Liver (tissue), 3 donors: Measurements from ENCODE around the gene ZDHHC11B.
"Not testable (repeated sequence)": the region's sequence is repeated elsewhere in the genome, so short reads cannot be mapped to it uniquely, and the experiment has no call there.

Experiments
- EGR1 ChIP-seq, 2 donors: IDR thresholded peaks; 2 replicates each; pipeline ENCODE4 v1.6.1; 2016 to 2018; ENCODE audit warnings: antibody characterized with exemption in 2 of 2, low read depth in 2 of 2
- GABPA ChIP-seq, 2 donors: IDR thresholded peaks in 1 of 2; conservative IDR thresholded peaks in 1 of 2; 2 replicates each; pipeline ENCODE4 v1.6.1; 2016; ENCODE audit warnings: antibody characterized with exemption in 2 of 2, mild to moderate bottlenecking in 1 of 2, moderate library complexity in 1 of 2
- JUND ChIP-seq, 2 donors: IDR thresholded peaks; 2 replicates each; pipeline ENCODE4 v1.6.1; 2016; ENCODE audit warnings: antibody characterized with exemption in 2 of 2
- MAX ChIP-seq: IDR thresholded peaks from 2 replicates; pipeline ENCODE4 v1.6.1; 2016; ENCODE audit warnings: antibody characterized with exemption
- RAD21 ChIP-seq, 2 donors: IDR thresholded peaks; 2 replicates each; pipeline ENCODE4 v1.6.1; 2016; ENCODE audit warnings: antibody characterized with exemption in 2 of 2, mild to moderate bottlenecking in 2 of 2
- RXRA ChIP-seq, 2 donors: IDR thresholded peaks; 2 replicates each; pipeline ENCODE4 v1.6.1; 2017 to 2018; ENCODE audit warnings: antibody characterized with exemption in 2 of 2, mild to moderate bottlenecking in 1 of 2
- SP1 ChIP-seq: IDR thresholded peaks from 2 replicates; pipeline ENCODE4 v1.6.1; 2018; ENCODE audit warnings: antibody characterized with exemption, mild to moderate bottlenecking
- TAF1 ChIP-seq: conservative IDR thresholded peaks from 2 replicates; pipeline ENCODE4 v1.6.1; 2016; ENCODE audit warnings: antibody characterized with exemption, mild to moderate bottlenecking
- YY1 ChIP-seq: IDR thresholded peaks from 2 replicates; pipeline ENCODE4 v1.6.1; 2016; ENCODE audit warnings: antibody characterized with exemption, mild to moderate bottlenecking
- TF ChIP-seq, protein P1 (sequence below): fragments of 150-350 bp; IDR thresholded peaks from 2 replicates; pipeline ENCODE4 v1.5.1; 2017; ENCODE audit warnings: improper control_type of control experiment, low read depth, low read length; ENCODE audit not compliant: missing input control
- TF ChIP-seq, protein P2 (sequence below): IDR thresholded peaks from 2 replicates; pipeline ENCODE4 v1.6.1; 2016; ENCODE audit warnings: antibody characterized with exemption, mild to moderate bottlenecking
- donor health status: healthy.
- donor health status: healthy.

- TF ChIP-seq, protein P1, sequence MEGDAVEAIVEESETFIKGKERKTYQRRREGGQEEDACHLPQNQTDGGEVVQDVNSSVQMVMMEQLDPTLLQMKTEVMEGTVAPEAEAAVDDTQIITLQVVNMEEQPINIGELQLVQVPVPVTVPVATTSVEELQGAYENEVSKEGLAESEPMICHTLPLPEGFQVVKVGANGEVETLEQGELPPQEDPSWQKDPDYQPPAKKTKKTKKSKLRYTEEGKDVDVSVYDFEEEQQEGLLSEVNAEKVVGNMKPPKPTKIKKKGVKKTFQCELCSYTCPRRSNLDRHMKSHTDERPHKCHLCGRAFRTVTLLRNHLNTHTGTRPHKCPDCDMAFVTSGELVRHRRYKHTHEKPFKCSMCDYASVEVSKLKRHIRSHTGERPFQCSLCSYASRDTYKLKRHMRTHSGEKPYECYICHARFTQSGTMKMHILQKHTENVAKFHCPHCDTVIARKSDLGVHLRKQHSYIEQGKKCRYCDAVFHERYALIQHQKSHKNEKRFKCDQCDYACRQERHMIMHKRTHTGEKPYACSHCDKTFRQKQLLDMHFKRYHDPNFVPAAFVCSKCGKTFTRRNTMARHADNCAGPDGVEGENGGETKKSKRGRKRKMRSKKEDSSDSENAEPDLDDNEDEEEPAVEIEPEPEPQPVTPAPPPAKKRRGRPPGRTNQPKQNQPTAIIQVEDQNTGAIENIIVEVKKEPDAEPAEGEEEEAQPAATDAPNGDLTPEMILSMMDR: not testable (repeated sequence)
- TF ChIP-seq RAD21 (IDR thresholded peaks at IDR 0.05); YY1; TAF1; MAX; RXRA (IDR thresholded peaks at IDR 0.05); SP1; JUND (IDR thresholded peaks at IDR 0.05); GABPA (IDR thresholded peaks at IDR 0.05 in 1 of 2, conservative IDR thresholded peaks at IDR 0.05 in 1 of 2); EGR1 (IDR thresholded peaks at IDR 0.05; ENCODE audit: low read depth in 2 of 2): not testable (repeated sequence)
- TF ChIP-seq, protein P2, sequence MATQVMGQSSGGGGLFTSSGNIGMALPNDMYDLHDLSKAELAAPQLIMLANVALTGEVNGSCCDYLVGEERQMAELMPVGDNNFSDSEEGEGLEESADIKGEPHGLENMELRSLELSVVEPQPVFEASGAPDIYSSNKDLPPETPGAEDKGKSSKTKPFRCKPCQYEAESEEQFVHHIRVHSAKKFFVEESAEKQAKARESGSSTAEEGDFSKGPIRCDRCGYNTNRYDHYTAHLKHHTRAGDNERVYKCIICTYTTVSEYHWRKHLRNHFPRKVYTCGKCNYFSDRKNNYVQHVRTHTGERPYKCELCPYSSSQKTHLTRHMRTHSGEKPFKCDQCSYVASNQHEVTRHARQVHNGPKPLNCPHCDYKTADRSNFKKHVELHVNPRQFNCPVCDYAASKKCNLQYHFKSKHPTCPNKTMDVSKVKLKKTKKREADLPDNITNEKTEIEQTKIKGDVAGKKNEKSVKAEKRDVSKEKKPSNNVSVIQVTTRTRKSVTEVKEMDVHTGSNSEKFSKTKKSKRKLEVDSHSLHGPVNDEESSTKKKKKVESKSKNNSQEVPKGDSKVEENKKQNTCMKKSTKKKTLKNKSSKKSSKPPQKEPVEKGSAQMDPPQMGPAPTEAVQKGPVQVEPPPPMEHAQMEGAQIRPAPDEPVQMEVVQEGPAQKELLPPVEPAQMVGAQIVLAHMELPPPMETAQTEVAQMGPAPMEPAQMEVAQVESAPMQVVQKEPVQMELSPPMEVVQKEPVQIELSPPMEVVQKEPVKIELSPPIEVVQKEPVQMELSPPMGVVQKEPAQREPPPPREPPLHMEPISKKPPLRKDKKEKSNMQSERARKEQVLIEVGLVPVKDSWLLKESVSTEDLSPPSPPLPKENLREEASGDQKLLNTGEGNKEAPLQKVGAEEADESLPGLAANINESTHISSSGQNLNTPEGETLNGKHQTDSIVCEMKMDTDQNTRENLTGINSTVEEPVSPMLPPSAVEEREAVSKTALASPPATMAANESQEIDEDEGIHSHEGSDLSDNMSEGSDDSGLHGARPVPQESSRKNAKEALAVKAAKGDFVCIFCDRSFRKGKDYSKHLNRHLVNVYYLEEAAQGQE: not testable (repeated sequence)
These were observed 90.5 kb downstream of the ZDHHC11B start for GRCh38 chr5:694042-694431.
